GM12891 (cell line): ENCODE measurements around the gene ZNF566.

Source experiments
- POLR2A ChIP-seq: IDR thresholded peaks from 2 replicates; pipeline ENCODE4 v1.6.1; 2011; ENCODE audit warnings: low read depth, low read length, control low read depth
- POLR2AphosphoS5 ChIP-seq: IDR thresholded peaks from 2 replicates; pipeline ENCODE4 v1.6.1; 2011; ENCODE audit warnings: low read depth, low read length, control low read depth
- TAF1 ChIP-seq: IDR thresholded peaks from 2 replicates; pipeline ENCODE4 v1.6.1; 2011; ENCODE audit warnings: low read depth, low read length, control low read depth

DNA sequence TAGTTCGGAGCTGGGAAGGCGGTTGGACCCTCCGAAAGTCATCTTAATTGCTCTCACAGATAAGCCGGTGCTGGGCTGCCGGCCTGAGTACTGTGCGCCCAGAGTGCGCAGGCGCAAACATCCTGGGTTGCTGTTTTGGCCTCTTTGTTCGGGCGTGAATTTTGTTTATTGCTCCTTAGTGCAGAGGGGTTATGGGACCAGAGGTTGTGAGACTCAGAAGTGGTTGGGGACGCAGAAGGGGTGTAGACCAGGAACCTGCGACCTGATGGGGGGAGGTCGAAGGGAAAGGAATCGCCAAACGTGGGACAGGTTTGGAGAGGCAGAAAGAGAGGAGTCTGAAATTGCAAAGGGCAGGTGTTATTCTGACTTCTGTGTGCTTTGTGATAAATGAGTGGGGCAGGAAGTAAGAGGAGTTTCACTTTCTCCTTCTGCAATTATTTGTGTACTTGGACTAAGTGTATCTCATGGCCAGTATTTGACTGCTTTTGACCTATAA, 607 bp upstream of the ZNF566 start:
- TF ChIP-seq POLR2AphosphoS5, result no peak
- no peak for TF ChIP-seq POLR2A
- TF ChIP-seq TAF1, result no peak
